ENCODE results near the gene TMEM37. TPM values are rescaled to one million over a fixed set of nuclear protein-coding genes. Genes with fewer than 3 reads are reported as not detected.

Gene TMEM37
- total RNA-seq, 1 experiment from 2014 or later, result 2.3 TPM

GRCh38 chr2:119438128-119438656 lies 6.5 kb downstream of the TMEM37 start:
- BruUV-seq (replicated peaks), result no TSS peak

DNA sequence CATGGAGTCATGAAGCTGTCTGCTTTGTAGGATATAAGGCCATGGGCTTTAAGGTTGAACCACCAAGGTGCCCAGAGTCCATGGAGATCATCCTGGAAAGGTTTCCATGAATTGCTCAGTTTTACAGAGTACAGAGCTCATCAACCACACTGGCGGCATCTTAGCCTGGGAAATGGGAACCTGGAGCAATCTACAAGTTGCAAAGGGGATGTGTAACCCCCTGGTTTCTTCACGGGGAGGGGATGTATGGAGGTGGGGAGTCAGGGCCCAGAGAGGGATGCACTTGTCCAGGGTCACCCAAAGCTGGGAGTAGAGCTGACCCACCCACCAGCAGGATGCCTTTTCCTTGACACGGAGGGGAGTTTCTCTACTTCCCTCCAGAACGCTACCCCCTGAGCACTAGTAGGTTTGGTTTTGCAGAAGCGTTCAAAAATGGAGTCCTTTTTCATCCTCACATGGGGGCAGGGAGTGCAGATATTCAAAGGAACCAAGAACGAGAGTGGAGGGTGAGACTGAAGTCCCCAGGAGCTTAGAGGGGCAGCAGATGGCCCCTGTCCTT lies 7.2 kb downstream of the TMEM37 start:
- H3K4me3 ChIP-seq (replicated peaks in 1 of 2; ENCODE audit: low read depth in 1 of 2, low read length in 2 of 2), result no peak overlapping the region
- H3K36me3 ChIP-seq (ENCODE audit: control insufficient read depth in 1 of 2, insufficient read depth in 2 of 2, low read length in 2 of 2), result no peaks in the 10 kb centered on the region
- ATAC-seq (no peak), DNase-seq (ENCODE audit: low read depth, low spot score) (no peak)
- no peaks in the 10 kb centered on the region for H3K9me3 ChIP-seq (ENCODE audit: control insufficient read depth in 1 of 2, insufficient read depth in 1 of 2, low read depth in 1 of 2, low read length in 2 of 2)
- CTCF ChIA-PET, result no interaction called here
- no peak overlapping the region for H3K4me2 ChIP-seq (ENCODE audit: low read length)
- H3K4me1 ChIP-seq (ENCODE audit: control insufficient read depth in 1 of 2, insufficient read depth in 2 of 2, low read length in 2 of 2), result no peaks in the 10 kb centered on the region; a peak in 2 of 4 replicates
- POLR2A ChIA-PET, result no interaction called here
- TF ChIP-seq EZH2 (IDR thresholded peaks at IDR 0.05), result no peak
- TF ChIP-seq ELF1 (IDR thresholded peaks at IDR 0.05; ENCODE audit: borderline replicate concordance, low read depth), result no peak
- no peak for TF ChIP-seq YY1 (IDR thresholded peaks at IDR 0.05; ENCODE audit: extremely low read depth, insufficient replicate concordance, low read depth, low read length)
- TF ChIP-seq EGR1 (IDR thresholded peaks at IDR 0.05; ENCODE audit: low read depth), result no peak
- no peak for TF ChIP-seq JUND (IDR thresholded peaks at IDR 0.05)
- TF ChIP-seq POLR2A (IDR thresholded peaks at IDR 0.05; ENCODE audit: borderline replicate concordance, extremely low read depth, insufficient read depth, insufficient read length), result no peak
- no peak for TF ChIP-seq ZFX (IDR thresholded peaks at IDR 0.05)
- no peak for TF ChIP-seq ZNF274 (IDR thresholded peaks at IDR 0.05; ENCODE audit: low read depth, low read length)
- no peak for TF ChIP-seq SRF (IDR thresholded peaks at IDR 0.05; ENCODE audit: low read depth)
- TF ChIP-seq, protein P1, sequence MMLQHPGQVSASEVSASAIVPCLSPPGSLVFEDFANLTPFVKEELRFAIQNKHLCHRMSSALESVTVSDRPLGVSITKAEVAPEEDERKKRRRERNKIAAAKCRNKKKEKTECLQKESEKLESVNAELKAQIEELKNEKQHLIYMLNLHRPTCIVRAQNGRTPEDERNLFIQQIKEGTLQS (IDR thresholded peaks at IDR 0.05), result no peak
- TF ChIP-seq SIN3A (IDR thresholded peaks at IDR 0.05; ENCODE audit: low read depth), result no peak
- no peak for TF ChIP-seq CBX3 (IDR thresholded peaks at IDR 0.05; ENCODE audit: low read depth)
- no peaks in the 10 kb centered on the region for H3K79me2 ChIP-seq (ENCODE audit: insufficient read depth, low read length)
- no peaks in the 10 kb centered on the region for H3K27me3 ChIP-seq (ENCODE audit: insufficient read depth, low read length)
- H3K9ac ChIP-seq (ENCODE audit: low read length), result no peak overlapping the region
- H4K20me1 ChIP-seq (ENCODE audit: insufficient read depth), result no peaks in the 10 kb centered on the region
- RAD21 ChIA-PET (ENCODE audit: low non-redundant PET in 1 of 2, low total read pairs in 2 of 2, uncharacterized antibody in 2 of 2, unreplicated experiment in 2 of 2), result no interaction called here
- BruUV-seq (replicated peaks), result no TSS peak
- no peak overlapping the region for H2AFZ ChIP-seq (ENCODE audit: low read depth, low read length, poor library complexity, severe bottlenecking)
- H3K27ac ChIP-seq (ENCODE audit: low read depth, low read length), result no peak overlapping the region
- intact Hi-C loops (cut with micrococcal nuclease), result no loop called here
- no peaks in the 10 kb centered on the region for H3K9me2 ChIP-seq (ENCODE audit: insufficient read depth)

More at GRCh38 chr2:119438128-119438656, 6.5 kb downstream of the TMEM37 start:
- Histone ChIP-seq H2AFZ (ENCODE audit: low read depth, low read length, poor library complexity, severe bottlenecking) (no peak overlapping the region), H3K4me1 (ENCODE audit: control insufficient read depth in 1 of 2, insufficient read depth in 2 of 2, low read length in 2 of 2) (no peaks in the 10 kb centered on the region; a peak in 2 of 4 replicates), H3K4me2 (ENCODE audit: low read length) (no peak overlapping the region), H3K36me3 (ENCODE audit: control insufficient read depth in 1 of 2, insufficient read depth in 2 of 2, low read length in 2 of 2) (no peaks in the 10 kb centered on the region), H3K4me3 (replicated peaks in 1 of 2; ENCODE audit: low read depth in 1 of 2, low read length in 2 of 2) (no peak overlapping the region), H3K79me2 (ENCODE audit: insufficient read depth, low read length) (no peaks in the 10 kb centered on the region), H3K27me3 (ENCODE audit: insufficient read depth, low read length) (no peaks in the 10 kb centered on the region), H3K9me3 (ENCODE audit: control insufficient read depth in 1 of 2, insufficient read depth in 1 of 2, low read depth in 1 of 2, low read length in 2 of 2) (no peaks in the 10 kb centered on the region), H3K9ac (ENCODE audit: low read length) (no peak overlapping the region), H3K9me2 (ENCODE audit: insufficient read depth) (no peaks in the 10 kb centered on the region), H3K27ac (ENCODE audit: low read depth, low read length) (no peak overlapping the region), H4K20me1 (ENCODE audit: insufficient read depth) (no peaks in the 10 kb centered on the region)
- intact Hi-C loops (cut with micrococcal nuclease), result no loop called here
- RAD21 ChIA-PET (ENCODE audit: low non-redundant PET in 1 of 2, low total read pairs in 2 of 2, uncharacterized antibody in 2 of 2, unreplicated experiment in 2 of 2), result no interaction called here
- ATAC-seq, result no peak
- DNase-seq (ENCODE audit: low read depth, low spot score), result no peak
- TF ChIP-seq POLR2A (IDR thresholded peaks at IDR 0.05; ENCODE audit: borderline replicate concordance, extremely low read depth, insufficient read depth, insufficient read length) (no peak), CEBPB (IDR thresholded peaks at IDR 0.05; ENCODE audit: low read depth) (no peak), SP1 (IDR thresholded peaks at IDR 0.05; ENCODE audit: low read depth) (no peak), ZNF274 (IDR thresholded peaks at IDR 0.05; ENCODE audit: low read depth, low read length) (no peak), JUND (IDR thresholded peaks at IDR 0.05) (no peak)
- CTCF ChIA-PET, result no interaction called here
- POLR2A ChIA-PET, result no interaction called here

Measured in HCT116 (cell line).